ENCODE data around the gene PRR16. TPM values are rescaled to one million over a fixed set of nuclear protein-coding genes. Genes with fewer than 3 reads are reported as not detected.

Gene PRR16
- polyA plus RNA-seq, 4 donors: 2.4 to 3.0 (median 2.7) TPM; not detected in 1

DNA sequence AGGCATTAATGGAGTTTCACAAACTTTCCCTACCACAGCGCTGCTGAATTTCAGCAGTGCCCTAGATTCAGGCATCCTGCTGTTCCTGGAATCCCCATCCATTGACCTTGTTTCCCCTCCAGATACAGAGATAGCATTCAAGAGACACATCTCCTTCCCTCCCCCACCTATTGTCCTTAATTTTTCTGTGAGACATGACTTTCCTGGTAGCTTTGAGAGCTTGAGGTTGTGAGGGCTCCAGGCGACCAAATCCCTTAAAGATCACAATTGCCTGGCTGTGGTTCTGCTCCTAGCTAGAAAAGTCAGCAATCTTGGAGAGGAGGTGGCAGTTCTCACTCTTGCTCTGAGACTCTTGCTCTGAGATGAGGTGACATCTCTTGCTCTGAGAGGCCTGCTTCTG, 48.0 kb downstream of the PRR16 start:
- no peak overlapping the region for H3K27ac ChIP-seq (ENCODE audit: low read depth in 1 of 3, low read length in 2 of 3)
- no peak for DNase-seq
- no peak for FAIRE-seq
- no peaks in the 10 kb centered on the region for H3K36me3 ChIP-seq (ENCODE audit: control insufficient read depth in 3 of 3, insufficient read depth in 2 of 3, low read depth in 1 of 3, low read length in 3 of 3)
- no peaks in the 10 kb centered on the region for H3K4me1 ChIP-seq (ENCODE audit: control insufficient read depth in 3 of 3, insufficient read depth in 2 of 3, low read depth in 1 of 3, low read length in 2 of 3)
- H3K9me3 ChIP-seq (ENCODE audit: control insufficient read depth in 2 of 2, insufficient read depth in 1 of 2, low read depth in 1 of 2, low read length in 1 of 2): no peaks in the 10 kb centered on the region
- WGBS, 3 donors: 35 to 57% (median 50%) methylated on average over 2 of the region's 2 CpGs
- no peaks in the 10 kb centered on the region for H3K27me3 ChIP-seq (ENCODE audit: control insufficient read depth in 3 of 3, insufficient read depth in 3 of 3, low read length in 3 of 3)
- H3K4me3 ChIP-seq (ENCODE audit: low read depth in 1 of 3, low read length in 3 of 3): no peak overlapping the region

DNA sequence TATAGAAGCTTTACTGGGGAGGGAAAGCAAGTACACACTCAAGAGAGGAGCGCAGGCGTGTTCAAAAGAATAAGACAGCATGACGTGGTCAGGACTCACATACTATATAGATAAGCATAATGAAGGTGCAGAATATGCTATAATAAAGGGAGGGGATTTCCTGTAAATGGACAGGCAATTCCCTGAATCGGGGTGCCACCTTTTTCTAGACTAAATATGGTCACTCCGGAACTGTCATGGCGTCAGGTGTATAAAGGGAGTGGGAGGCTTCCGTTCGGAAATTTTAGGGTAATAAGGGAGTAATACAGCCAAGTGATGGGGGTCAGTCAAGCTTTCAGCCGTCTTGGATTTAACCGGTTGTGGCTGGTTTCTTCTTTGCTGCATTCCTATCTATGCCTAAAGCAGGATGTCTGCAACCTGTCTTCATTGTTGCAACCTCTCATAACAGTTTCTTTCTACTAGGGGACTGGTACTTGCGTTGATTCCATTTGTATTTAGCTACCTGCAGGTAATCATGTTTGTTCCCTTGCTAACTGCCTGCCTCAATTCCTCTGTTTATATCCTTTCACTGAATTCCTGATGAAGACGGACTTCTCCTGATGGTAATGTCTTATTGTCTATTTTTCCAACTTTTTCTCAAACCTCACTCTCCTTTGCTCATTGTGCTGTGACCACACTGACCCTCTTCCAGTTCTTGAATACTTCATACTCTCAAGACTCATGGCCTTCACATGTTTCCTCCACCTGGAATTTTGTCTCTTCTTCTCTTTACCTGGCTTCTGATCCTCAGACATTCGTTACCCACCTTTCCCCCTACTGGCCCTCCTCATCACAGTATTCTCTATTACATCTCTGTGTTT, 48.9 kb downstream of the PRR16 start:
- Histone ChIP-seq H3K27me3 (ENCODE audit: control insufficient read depth in 3 of 3, insufficient read depth in 3 of 3, low read length in 3 of 3) (no peaks in the 10 kb centered on the region), H3K36me3 (ENCODE audit: control insufficient read depth in 3 of 3, insufficient read depth in 2 of 3, low read depth in 1 of 3, low read length in 3 of 3) (no peaks in the 10 kb centered on the region), H3K9me3 (ENCODE audit: control insufficient read depth in 2 of 2, insufficient read depth in 1 of 2, low read depth in 1 of 2, low read length in 1 of 2) (no peaks in the 10 kb centered on the region), H3K4me1 (ENCODE audit: control insufficient read depth in 3 of 3, insufficient read depth in 2 of 3, low read depth in 1 of 3, low read length in 2 of 3) (no peaks in the 10 kb centered on the region), H3K4me3 (ENCODE audit: low read depth in 1 of 3, low read length in 3 of 3) (no peak overlapping the region), H3K27ac (ENCODE audit: low read depth in 1 of 3, low read length in 2 of 3) (no peak overlapping the region)
- no peak for FAIRE-seq
- 79 to 90% (median 83%) methylated on average over 13 of the region's 13 CpGs for WGBS, 3 donors
- no peak for DNase-seq

DNA sequence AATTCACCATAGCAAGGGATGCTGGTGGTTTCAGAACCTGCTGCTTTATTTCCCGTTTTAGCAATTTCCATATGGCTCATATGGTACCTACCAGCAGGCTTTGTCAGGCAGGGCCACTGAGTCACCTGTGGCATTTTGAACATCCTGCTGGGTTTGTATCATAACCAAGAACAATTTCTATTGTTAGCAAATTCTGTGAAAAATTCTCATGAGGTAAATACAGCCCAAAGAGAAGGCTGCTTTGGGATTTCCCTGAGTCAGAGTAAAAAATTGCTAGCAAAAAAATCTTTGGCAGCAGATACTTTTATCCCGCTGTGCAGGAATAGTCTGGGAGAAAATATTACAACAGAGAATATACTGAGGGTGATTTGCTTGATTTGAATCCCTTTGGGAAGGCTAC, 52.7 kb downstream of the PRR16 start:
- DNase-seq (no peak), FAIRE-seq (no peak)
- no peaks in the 10 kb centered on the region for H3K9me3 ChIP-seq (ENCODE audit: control insufficient read depth in 2 of 2, insufficient read depth in 1 of 2, low read depth in 1 of 2, low read length in 1 of 2)
- H3K4me3 ChIP-seq (ENCODE audit: low read depth in 1 of 3, low read length in 3 of 3): no peak overlapping the region
- H3K4me1 ChIP-seq (ENCODE audit: control insufficient read depth in 3 of 3, insufficient read depth in 2 of 3, low read depth in 1 of 3, low read length in 2 of 3): no peaks in the 10 kb centered on the region
- H3K36me3 ChIP-seq (ENCODE audit: control insufficient read depth in 3 of 3, insufficient read depth in 2 of 3, low read depth in 1 of 3, low read length in 3 of 3): no peaks in the 10 kb centered on the region
- no peaks in the 10 kb centered on the region for H3K27me3 ChIP-seq (ENCODE audit: control insufficient read depth in 3 of 3, insufficient read depth in 3 of 3, low read length in 3 of 3)
- H3K27ac ChIP-seq (ENCODE audit: low read depth in 1 of 3, low read length in 2 of 3): no peak overlapping the region
- WGBS, 3 donors: 72 to 88% (median 72%) methylated on average over 2 of the region's 2 CpGs

DNA sequence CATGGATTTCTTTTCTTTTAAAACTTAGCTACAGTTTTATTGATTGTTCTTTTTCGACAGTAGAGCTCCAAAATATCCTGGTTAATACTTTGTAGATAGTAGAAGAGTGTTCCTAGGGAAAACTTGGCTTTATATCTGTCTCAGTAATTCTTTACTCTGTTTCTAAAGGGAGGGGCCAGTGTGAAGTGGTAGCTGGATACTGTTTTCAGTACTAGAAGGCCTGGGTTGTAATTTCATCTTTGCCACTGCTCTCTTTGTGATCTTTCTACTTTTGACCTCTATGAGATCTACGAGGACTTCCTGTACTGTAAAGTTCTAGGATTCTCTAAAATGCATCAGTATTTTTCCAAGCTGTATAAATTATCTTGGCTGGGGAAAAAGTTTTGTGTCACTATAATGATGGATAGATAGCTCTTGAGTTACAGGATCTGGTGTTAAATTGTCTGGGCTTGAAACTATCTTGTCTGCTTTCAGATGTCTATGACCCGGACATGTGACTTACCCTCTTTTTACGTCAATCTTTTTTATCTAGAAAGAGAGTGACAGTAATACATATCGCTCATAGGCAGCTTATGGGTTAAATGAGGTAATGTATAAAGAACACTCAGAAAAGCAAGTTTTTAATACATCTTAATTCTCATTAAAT, 53.6 kb downstream of the PRR16 start:
- no peaks in the 10 kb centered on the region for H3K36me3 ChIP-seq (ENCODE audit: control insufficient read depth in 3 of 3, insufficient read depth in 2 of 3, low read depth in 1 of 3, low read length in 3 of 3)
- 61 to 69% (median 65%) methylated on average over 5 of the region's 5 CpGs for WGBS, 3 donors
- no peak overlapping the region for H3K4me3 ChIP-seq (ENCODE audit: low read depth in 1 of 3, low read length in 3 of 3)
- DNase-seq: no peak
- no peaks in the 10 kb centered on the region for H3K4me1 ChIP-seq (ENCODE audit: control insufficient read depth in 3 of 3, insufficient read depth in 2 of 3, low read depth in 1 of 3, low read length in 2 of 3)
- no peaks in the 10 kb centered on the region for H3K27me3 ChIP-seq (ENCODE audit: control insufficient read depth in 3 of 3, insufficient read depth in 3 of 3, low read length in 3 of 3)
- no peak overlapping the region for H3K27ac ChIP-seq (ENCODE audit: low read depth in 1 of 3, low read length in 2 of 3)
- no peak for FAIRE-seq
- H3K9me3 ChIP-seq (ENCODE audit: control insufficient read depth in 2 of 2, insufficient read depth in 1 of 2, low read depth in 1 of 2, low read length in 1 of 2): no peaks in the 10 kb centered on the region

- H3K27me3 ChIP-seq (ENCODE audit: control insufficient read depth in 3 of 3, insufficient read depth in 3 of 3, low read length in 3 of 3): no peaks in the 10 kb centered on the region
- no peak for DNase-seq
- no peaks in the 10 kb centered on the region for H3K36me3 ChIP-seq (ENCODE audit: control insufficient read depth in 3 of 3, insufficient read depth in 2 of 3, low read depth in 1 of 3, low read length in 3 of 3)
- no peak for FAIRE-seq
- H3K4me3 ChIP-seq (ENCODE audit: low read depth in 1 of 3, low read length in 3 of 3): no peak overlapping the region
- no peaks in the 10 kb centered on the region for H3K9me3 ChIP-seq (ENCODE audit: control insufficient read depth in 2 of 2, insufficient read depth in 1 of 2, low read depth in 1 of 2, low read length in 1 of 2)
- no peak overlapping the region for H3K27ac ChIP-seq (ENCODE audit: low read depth in 1 of 3, low read length in 2 of 3)
- H3K4me1 ChIP-seq (ENCODE audit: control insufficient read depth in 3 of 3, insufficient read depth in 2 of 3, low read depth in 1 of 3, low read length in 2 of 3): no peaks in the 10 kb centered on the region
- WGBS, 3 donors: 67 to 68% (median 68%) methylated on average over 1 of the region's 1 CpG
Observed at GRCh38 chr5:120518581-120518980, 54.5 kb downstream of the PRR16 start.

DNA sequence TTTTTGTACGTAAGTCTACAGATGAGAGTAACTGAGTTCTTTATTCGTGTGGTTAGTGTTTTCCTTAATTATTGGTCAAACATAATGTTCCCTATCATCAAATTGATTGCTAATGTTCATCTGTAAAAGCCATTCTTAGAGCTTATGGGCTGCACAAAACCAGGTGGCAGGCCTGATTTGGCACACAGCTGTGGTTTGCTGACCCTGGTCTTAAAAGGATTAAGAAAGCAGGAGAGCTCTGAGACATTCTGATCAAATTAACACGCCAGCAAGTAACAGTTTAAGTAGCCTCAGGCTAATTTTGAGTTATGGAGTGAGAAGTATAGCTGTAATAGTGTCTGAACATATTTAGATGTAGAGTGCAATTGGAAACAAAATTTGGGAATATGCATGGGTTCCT, 63.2 kb downstream of the PRR16 start:
- Histone ChIP-seq H3K4me1 (ENCODE audit: control insufficient read depth in 3 of 3, insufficient read depth in 2 of 3, low read depth in 1 of 3, low read length in 2 of 3) (no peaks in the 10 kb centered on the region), H3K36me3 (ENCODE audit: control insufficient read depth in 3 of 3, insufficient read depth in 2 of 3, low read depth in 1 of 3, low read length in 3 of 3) (no peaks in the 10 kb centered on the region), H3K9me3 (ENCODE audit: control insufficient read depth in 2 of 2, insufficient read depth in 1 of 2, low read depth in 1 of 2, low read length in 1 of 2) (no peaks in the 10 kb centered on the region), H3K27me3 (ENCODE audit: control insufficient read depth in 3 of 3, insufficient read depth in 3 of 3, low read length in 3 of 3) (no peaks in the 10 kb centered on the region), H3K4me3 (ENCODE audit: low read depth in 1 of 3, low read length in 3 of 3) (no peak overlapping the region), H3K27ac (ENCODE audit: low read depth in 1 of 3, low read length in 2 of 3) (no peak overlapping the region)
- no peak for DNase-seq
- WGBS, 3 donors: 55 to 70% (median 57%) methylated on average over 3 of the region's 3 CpGs
- FAIRE-seq: no peak

- Histone ChIP-seq H3K36me3 (ENCODE audit: control insufficient read depth in 3 of 3, insufficient read depth in 2 of 3, low read depth in 1 of 3, low read length in 3 of 3) (no peaks in the 10 kb centered on the region), H3K9me3 (ENCODE audit: control insufficient read depth in 2 of 2, insufficient read depth in 1 of 2, low read depth in 1 of 2, low read length in 1 of 2) (no peaks in the 10 kb centered on the region), H3K4me1 (ENCODE audit: control insufficient read depth in 3 of 3, insufficient read depth in 2 of 3, low read depth in 1 of 3, low read length in 2 of 3) (no peaks in the 10 kb centered on the region), H3K27me3 (ENCODE audit: control insufficient read depth in 3 of 3, insufficient read depth in 3 of 3, low read length in 3 of 3) (no peaks in the 10 kb centered on the region), H3K27ac (ENCODE audit: low read depth in 1 of 3, low read length in 2 of 3) (no peak overlapping the region), H3K4me3 (ENCODE audit: low read depth in 1 of 3, low read length in 3 of 3) (no peak overlapping the region)
- FAIRE-seq (no peak), DNase-seq (no peak)
- WGBS, 3 donors: 77 to 93% (median 89%) methylated on average over 2 of the region's 2 CpGs
Observed at GRCh38 chr5:120528609-120529008, 64.5 kb downstream of the PRR16 start.

DNA sequence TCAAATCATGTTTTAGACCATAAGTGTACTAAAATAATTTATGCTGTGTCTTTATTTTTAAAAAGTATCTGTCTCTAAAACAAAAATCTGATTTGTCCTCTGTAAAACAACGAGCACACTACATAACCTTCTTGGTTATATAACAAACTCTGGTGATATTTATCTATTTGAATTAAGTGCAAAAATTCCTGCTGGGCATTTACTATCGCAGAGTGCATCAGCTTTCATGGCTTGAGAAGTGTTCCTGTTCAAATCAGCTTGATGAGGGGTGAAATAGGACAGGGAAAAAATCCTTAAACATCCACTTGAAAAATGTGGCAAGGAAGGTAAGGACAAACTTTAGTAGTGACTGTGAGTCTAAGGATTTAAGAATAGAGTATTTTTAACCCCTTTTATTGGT, 65.3 kb downstream of the PRR16 start:
- no peak overlapping the region for H3K4me3 ChIP-seq (ENCODE audit: low read depth in 1 of 3, low read length in 3 of 3)

More for the DNA sequence above, 65.3 kb downstream of the PRR16 start:
- H3K9me3 ChIP-seq (ENCODE audit: control insufficient read depth in 2 of 2, insufficient read depth in 1 of 2, low read depth in 1 of 2, low read length in 1 of 2): no peaks in the 10 kb centered on the region
- no peaks in the 10 kb centered on the region for H3K27me3 ChIP-seq (ENCODE audit: control insufficient read depth in 3 of 3, insufficient read depth in 3 of 3, low read length in 3 of 3)
- 59 to 71% (median 61%) methylated on average over 2 of the region's 2 CpGs for WGBS, 3 donors
- DNase-seq (no peak), FAIRE-seq (no peak)
- no peaks in the 10 kb centered on the region for H3K36me3 ChIP-seq (ENCODE audit: control insufficient read depth in 3 of 3, insufficient read depth in 2 of 3, low read depth in 1 of 3, low read length in 3 of 3)
- H3K4me1 ChIP-seq (ENCODE audit: control insufficient read depth in 3 of 3, insufficient read depth in 2 of 3, low read depth in 1 of 3, low read length in 2 of 3): no peaks in the 10 kb centered on the region
- H3K27ac ChIP-seq (ENCODE audit: low read depth in 1 of 3, low read length in 2 of 3): no peak overlapping the region
